Left lung (tissue), 14 donors: ENCODE measurements around the gene SCG3. TPM values are rescaled to one million over a fixed set of nuclear protein-coding genes. Genes with fewer than 3 reads are reported as not detected.

Experiments used
- ATAC-seq: fragments of 200-7000 bp; cut with Tn5 transposase; one replicate; pipeline ENCODE4 v1.9.1; 2020; ENCODE audit warnings: moderate library complexity
- DNase-seq, 4 donors: peaks; one replicate each; pipeline ENCODE4 v3.0.0-alpha.2; 2013 to 2020
- H3K27ac ChIP-seq, 2 donors: fragments of 200-600 bp; sonication (generic) in 1 of 2; one replicate each; pipeline versions ENCODE4 v1.5.0 to v1.8.0; 2020 to 2021
- H3K27me3 ChIP-seq, 2 donors: fragments of 200-600 bp; sonication (generic) in 1 of 2; one replicate each; pipeline versions ENCODE4 v1.5.0 to v1.8.0; 2020 to 2021
- H3K36me3 ChIP-seq, 2 donors: fragments of 200-600 bp; sonication (generic) in 1 of 2; one replicate each; pipeline versions ENCODE4 v1.5.0 to v1.8.0; 2020 to 2021
- H3K4me1 ChIP-seq, 2 donors: fragments of 200-600 bp; one replicate each; pipeline ENCODE4 v1.8.0; 2021
- H3K4me3 ChIP-seq, 2 donors: fragments of 200-600 bp; sonication (generic) in 1 of 2; one replicate each; pipeline versions ENCODE4 v1.5.0 to v1.8.0; 2020 to 2021; ENCODE audit warnings: mild to moderate bottlenecking in 1 of 2
- H3K9me3 ChIP-seq, 2 donors: fragments of 200-600 bp; sonication (generic) in 1 of 2; one replicate each; pipeline versions ENCODE4 v1.5.0 to v1.8.0; 2020 to 2021
- intact Hi-C, 2 donors: fragments of 100-400 bp; cut with DNase I; formaldehyde crosslinking; loops; one replicate each; pipeline versions ENCODE4 v1.11.2 to v1.14.2; 2022
- long read RNA-seq, 12 donors: library from polyadenylated mRNA in 2 of 12; unstranded in 2 of 12; transcript quantifications; one replicate each; pipeline ENCODE4 v2.0.0 and lab custom pipeline, GENCODE V29; 2019 to 2026
- polyA plus RNA-seq, 6 donors: library from polyadenylated mRNA; unstranded; fragments of 120-200 nt; gene quantifications; one replicate each; pipeline ENCODE4 v1.2.1, GENCODE V29; 2013; ENCODE audit not compliant: insufficient read length in 6 of 6
- total RNA-seq, 2 donors: library from RNA; stranded (reverse); fragmentation: NEBNext Ultra II Directional; extraction: Animal tissue kit (Norgen Biotek cat#: 25700); gene quantifications; one replicate each; pipeline ENCODE4 v1.2.1, GENCODE V29; 2021
- TF ChIP-seq, protein P1 (sequence below), 2 donors: fragments of 200-600 bp; sonication (generic) in 1 of 2; IDR thresholded peaks; one replicate each; pipeline versions ENCODE4 v1.5.0 to v1.8.0; 2021; ENCODE audit warnings: antibody characterized with exemption in 2 of 2
- donor health status: DM: no; HTN: yes; CAD: no.
- donor health status: DM: no; HTN: no; CAD: no.

The SCG3 gene
- total RNA-seq, result under 1 TPM in 1 of 2 donors, not detected in 1; 0.12 TPM
- polyA plus RNA-seq, result 1 to 10 TPM in 4 of 6 donors, under 1 TPM in 2; 0.93 to 2.2 (median 1.3) TPM
- long read RNA-seq, donor 1, result 0 reads
- long read RNA-seq, donor 2, partial matches to known transcripts, result 0 of 1 reads
- long read RNA-seq, donor 2, other reads (novel, unspliced or antisense), result 0 of 1 reads
- long read RNA-seq, donor 3, result 0 reads
- long read RNA-seq, donor 4, result 0 reads
- long read RNA-seq, donor 5, result 0 reads
- long read RNA-seq, donor 6, result 0 reads
- long read RNA-seq, donor 7, result 0 reads
- long read RNA-seq, donor 8, result 0 reads
- long read RNA-seq, donor 9, result 0 reads
- long read RNA-seq, donor 10, result 0 reads
- long read RNA-seq, donor 11, result 0 reads
- long read RNA-seq, donor 12, result 0 reads

DNA sequence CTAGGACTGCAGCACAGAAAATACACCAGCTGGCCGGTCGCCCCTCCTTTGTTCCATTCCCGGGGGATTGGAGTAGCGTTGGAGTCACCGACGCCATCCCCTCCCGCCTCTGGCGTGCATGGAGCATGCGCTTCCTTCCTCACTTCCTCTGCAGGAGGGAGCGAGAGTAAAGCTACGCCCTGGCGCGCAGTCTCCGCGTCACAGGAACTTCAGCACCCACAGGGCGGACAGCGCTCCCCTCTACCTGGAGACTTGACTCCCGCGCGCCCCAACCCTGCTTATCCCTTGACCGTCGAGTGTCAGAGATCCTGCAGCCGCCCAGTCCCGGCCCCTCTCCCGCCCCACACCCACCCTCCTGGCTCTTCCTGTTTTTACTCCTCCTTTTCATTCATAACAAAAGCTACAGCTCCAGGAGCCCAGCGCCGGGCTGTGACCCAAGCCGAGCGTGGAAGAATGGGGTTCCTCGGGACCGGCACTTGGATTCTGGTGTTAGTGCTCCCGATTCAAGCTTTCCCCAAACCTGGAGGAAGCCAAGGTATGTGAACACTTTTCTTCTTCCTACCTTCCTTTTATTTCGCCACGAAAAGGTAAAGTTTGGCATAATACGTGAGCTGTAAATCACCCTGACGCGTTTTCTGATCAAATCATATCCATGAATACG, at the start of gene SCG3:
Gene SCG3 (plus strand): TSS at position 201 of the 661 bp plus-strand sequence. CDS start 253 bp downstream, at position 454.
- Histone ChIP-seq H3K4me3 (peak within 1 kb of the TSS in 1 of 2 donors; percentile 8), H3K27ac (no peak within 1 kb of the TSS), H3K9me3 (no peaks in the 10 kb centered on the region), H3K4me1 (peaks cover 0 to 4% of the 10 kb centered on the region in 2 donors), H3K36me3 (no peaks in the 10 kb centered on the region), H3K27me3 (peaks cover 14 to 55% of the 10 kb centered on the region in 2 donors)
- TF ChIP-seq, protein P1, sequence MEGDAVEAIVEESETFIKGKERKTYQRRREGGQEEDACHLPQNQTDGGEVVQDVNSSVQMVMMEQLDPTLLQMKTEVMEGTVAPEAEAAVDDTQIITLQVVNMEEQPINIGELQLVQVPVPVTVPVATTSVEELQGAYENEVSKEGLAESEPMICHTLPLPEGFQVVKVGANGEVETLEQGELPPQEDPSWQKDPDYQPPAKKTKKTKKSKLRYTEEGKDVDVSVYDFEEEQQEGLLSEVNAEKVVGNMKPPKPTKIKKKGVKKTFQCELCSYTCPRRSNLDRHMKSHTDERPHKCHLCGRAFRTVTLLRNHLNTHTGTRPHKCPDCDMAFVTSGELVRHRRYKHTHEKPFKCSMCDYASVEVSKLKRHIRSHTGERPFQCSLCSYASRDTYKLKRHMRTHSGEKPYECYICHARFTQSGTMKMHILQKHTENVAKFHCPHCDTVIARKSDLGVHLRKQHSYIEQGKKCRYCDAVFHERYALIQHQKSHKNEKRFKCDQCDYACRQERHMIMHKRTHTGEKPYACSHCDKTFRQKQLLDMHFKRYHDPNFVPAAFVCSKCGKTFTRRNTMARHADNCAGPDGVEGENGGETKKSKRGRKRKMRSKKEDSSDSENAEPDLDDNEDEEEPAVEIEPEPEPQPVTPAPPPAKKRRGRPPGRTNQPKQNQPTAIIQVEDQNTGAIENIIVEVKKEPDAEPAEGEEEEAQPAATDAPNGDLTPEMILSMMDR (IDR thresholded peaks at IDR 0.05), result no peak
- peak; percentile 61 to 92 (median 82) for DNase-seq
- intact Hi-C loops, result no loop called here
- ATAC-seq, result peak; percentile 100

DNA sequence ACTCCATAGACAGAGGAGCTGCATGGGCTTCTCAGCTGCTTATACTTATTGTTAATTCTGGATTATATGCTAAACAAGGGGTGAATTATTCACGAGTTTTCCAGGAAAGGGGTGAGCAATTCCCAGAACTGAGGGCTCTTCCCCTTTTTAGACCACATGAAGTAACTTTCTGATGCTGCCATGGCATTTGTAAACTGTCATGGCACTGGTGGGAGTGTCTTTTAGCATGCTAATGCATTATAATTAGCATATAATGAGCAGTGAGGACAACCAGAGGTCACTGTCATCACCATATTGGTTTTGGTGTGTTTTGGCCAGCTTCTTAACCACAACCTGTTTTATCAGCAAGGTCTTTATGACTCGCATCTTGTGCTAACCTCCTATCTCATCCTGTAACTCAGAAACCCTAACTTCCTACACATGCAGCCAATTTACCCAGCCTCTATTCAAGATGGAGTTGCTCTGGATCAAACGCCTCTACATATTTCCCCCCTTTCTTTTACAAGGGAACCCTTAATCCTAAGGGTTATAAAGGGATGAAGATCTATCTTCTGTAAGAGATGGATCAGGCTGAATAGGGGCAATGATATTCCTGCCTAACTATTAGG, 46.6 kb upstream of the SCG3 start:
- Histone ChIP-seq H3K36me3 (no peaks in the 10 kb centered on the region), H3K27ac (no peak overlapping the region), H3K27me3 (no peaks in the 10 kb centered on the region), H3K4me3 (no peak overlapping the region), H3K9me3 (no peaks in the 10 kb centered on the region), H3K4me1 (peaks cover 0 to 7% of the 10 kb centered on the region in 2 donors)
- no peak for DNase-seq
- TF ChIP-seq, protein P1 (IDR thresholded peaks at IDR 0.05), result no peak
- intact Hi-C loops, result no loop called here
- no peak for ATAC-seq

DNA sequence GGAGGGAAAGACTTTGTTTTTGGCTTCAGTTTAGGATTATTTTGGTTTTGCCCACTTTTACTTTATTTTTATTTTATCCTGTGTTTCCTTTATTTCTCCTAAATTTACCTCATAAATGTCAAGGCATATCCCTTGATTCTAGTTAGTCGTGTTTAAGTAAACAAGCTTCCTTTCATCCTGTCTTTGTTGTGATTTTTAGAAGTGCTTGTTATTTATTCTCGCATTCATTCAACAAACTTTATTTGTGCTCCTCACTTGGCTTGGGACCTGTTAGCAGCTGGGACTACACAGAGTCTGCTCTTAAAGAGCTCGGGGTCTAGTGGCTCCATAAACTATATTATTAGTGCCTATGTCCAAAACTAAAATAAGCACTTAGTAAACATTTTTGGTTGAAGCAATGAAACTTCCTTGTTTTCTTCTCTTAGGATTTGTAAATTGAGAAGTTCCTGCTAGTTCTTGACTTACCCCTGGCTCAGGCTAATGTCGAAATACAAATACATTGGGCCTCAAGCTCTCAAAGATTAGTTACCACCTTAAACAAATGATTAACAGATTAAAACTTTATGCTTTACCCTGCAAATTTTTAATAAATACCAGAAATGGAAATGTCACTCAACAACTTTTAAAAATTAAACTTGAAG, 39.7 kb upstream of the SCG3 start:
- Histone ChIP-seq H3K9me3 (no peaks in the 10 kb centered on the region), H3K4me3 (no peak overlapping the region), H3K36me3 (no peaks in the 10 kb centered on the region), H3K27me3 (no peaks in the 10 kb centered on the region), H3K4me1 (peaks cover 0 to 13% of the 10 kb centered on the region in 2 donors), H3K27ac (peak overlapping the region in 1 of 2 donors; percentile 40)
- ATAC-seq, result peak; percentile 36
- intact Hi-C loops, result no loop called here
- TF ChIP-seq, protein P1 (IDR thresholded peaks at IDR 0.05), result no peak
- DNase-seq, result no peak

DNA sequence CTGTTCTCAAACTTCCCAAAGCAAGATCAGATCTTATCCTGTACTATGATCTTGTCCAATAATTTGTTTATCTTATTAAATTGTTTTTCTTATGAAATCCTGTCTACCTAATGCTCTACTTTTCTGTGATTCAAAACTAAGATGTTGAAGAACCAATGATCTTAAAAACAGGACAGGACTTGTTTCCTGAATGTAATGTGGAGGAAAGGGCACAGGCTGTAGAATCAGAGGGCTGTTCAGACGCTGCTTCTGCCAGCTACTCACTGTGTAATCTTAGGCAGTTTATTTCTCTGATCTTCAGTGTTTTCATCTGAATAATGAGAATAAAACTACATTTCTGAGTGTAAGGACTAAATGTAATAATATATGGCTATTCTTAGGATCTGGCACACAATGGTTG, 38.6 kb upstream of the SCG3 start:
- no peak for DNase-seq
- TF ChIP-seq, protein P1 (IDR thresholded peaks at IDR 0.05), result no peak
- no peak overlapping the region for H3K27ac ChIP-seq
- no peaks in the 10 kb centered on the region for H3K9me3 ChIP-seq
- intact Hi-C loops, result no loop called here
- no peaks in the 10 kb centered on the region for H3K27me3 ChIP-seq
- peaks cover 0 to 13% of the 10 kb centered on the region in 2 donors for H3K4me1 ChIP-seq
- no peaks in the 10 kb centered on the region for H3K36me3 ChIP-seq
- H3K4me3 ChIP-seq, result no peak overlapping the region
- peak; percentile 33 for ATAC-seq
